Renal pelvis (tissue), 4 donors: Measurements from ENCODE around the gene GYS2. TPM values are rescaled to one million over a fixed set of nuclear protein-coding genes. Genes with fewer than 3 reads are reported as not detected.
A peak's percentile ranks its signal among the peaks of the same experiment; 100 is the strongest.

Experiments
- DNase-seq: peaks from one replicate; pipeline ENCODE4 v3.0.0-alpha.2; 2013
- polyA plus RNA-seq, 3 donors: library from polyadenylated mRNA; unstranded; fragments of 120-200 nt; gene quantifications; one replicate each; pipeline ENCODE4 v1.2.1, GENCODE V29; 2013; ENCODE audit not compliant: insufficient read length in 3 of 3

The GYS2 gene
- polyA plus RNA-seq, 3 donors: 0.08 to 0.11 TPM; not detected in 1

DNA sequence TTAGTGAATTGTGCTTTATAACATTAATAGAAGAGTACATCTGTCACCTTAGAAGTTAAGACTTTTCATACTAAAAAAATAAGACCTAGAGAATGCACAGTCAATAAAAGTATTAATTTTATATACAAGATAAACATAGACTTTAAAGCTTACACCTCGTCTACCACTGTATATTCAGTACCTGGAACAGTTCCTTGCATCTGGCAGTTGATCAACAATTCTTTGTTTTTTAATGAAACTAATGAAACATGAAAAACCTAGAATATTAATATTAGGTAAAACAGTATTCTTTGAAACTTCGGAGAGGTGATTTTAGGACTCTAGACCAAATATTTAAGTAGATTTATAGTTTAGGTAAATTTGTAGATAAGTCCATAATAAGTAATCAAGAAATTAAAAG, 98.8 kb downstream of the GYS2 start:
- no peak for DNase-seq

DNA sequence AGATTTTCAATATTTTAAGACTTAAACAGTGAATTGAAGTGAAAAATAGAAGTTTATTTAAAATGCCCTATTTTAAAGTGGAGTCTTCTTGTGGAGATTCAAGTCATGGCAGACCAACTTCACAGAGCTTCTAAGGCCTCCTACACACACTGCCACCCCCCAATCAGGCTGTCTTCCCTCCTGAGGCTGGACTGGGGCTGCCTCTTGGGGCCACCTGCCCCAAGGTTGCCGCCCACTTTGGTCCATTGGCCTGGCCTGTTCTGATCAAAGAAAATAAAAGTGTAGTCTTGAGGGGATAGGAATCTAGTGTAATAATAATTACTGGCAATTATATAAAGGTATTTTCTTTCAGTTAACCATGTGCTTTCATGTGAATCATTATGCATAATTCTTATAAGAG, 101.8 kb downstream of the GYS2 start:
- no peak for DNase-seq

DNA sequence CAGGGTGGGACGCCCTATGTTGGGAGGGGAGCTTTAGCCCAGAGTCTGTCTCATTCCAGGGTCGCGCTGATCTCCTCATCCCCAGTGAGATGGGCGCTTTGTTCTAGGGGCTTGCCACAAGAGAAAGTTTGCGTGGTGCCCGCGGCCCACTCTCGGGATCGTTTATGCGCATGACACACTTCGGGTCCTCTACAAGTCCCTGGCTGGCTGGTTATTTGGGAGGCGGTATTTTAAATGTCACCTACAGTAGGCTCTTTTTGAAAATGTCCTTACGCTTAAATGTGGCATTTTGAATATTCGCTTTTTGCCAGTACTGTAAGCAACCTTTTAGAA, 102.5 kb downstream of the GYS2 start:
- DNase-seq: peak; percentile 23

- DNase-seq: peak; percentile 98
Measured at GRCh38 chr12:21501258-21502163, 103.1 kb downstream of the GYS2 start, which contains the start of the genes GOLT1B and RECQL. GOLT1B (plus strand) TSS chr12:21501789; CDS start chr12:21501924, 135 bp downstream. RECQL (minus strand) TSS chr12:21501635; CDS start chr12:21499570, 2,065 bp downstream.

DNA sequence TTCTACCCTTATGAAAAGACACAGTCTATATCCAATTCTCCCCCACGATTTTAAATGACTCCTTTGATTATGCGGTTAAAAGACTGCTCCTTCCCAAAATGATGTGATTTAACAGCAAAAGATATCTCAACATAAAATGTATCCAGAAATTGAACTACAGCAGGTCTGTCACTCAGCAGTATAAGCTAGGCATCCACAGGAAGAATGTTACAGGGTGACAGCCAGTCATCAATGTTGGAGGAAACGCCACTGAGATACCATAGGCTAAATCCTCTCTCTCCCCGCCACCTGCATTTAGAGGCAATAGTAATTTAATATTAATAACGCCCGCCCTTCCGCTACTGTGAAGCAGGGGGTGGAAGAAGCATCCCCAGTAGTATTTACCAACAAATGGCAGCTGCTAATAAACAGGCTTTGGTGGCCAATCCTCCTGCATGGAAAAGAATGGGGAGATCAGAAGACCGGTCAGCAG, 103.8 kb downstream of the GYS2 start:
- DNase-seq: no peak

DNA sequence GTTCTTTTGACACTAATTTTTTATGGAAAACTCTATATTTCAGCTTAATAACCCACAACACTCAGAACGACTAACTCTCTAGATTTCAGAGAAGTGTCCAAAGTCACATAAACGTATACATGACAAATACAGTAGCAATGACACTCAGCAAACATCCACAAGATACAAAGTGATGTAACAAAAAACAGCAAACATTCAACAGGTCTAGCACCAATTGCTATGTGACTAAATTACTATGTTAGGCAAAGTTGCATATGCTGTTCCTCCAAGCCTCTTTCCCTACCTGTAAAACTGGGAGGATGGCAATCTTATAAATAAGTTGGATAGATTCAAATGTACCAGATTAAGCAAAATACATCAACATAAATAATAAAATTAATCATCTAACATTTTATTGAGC, 104.9 kb downstream of the GYS2 start:
- no peak for DNase-seq

Other genes with a start within 250 kb of the GYS2 start
- gene IAPP, start 231.9 kb downstream of the GYS2 start, polyA plus RNA-seq: not detected
- gene PYROXD1, start 167.2 kb downstream of the GYS2 start, polyA plus RNA-seq: 10 to 100 TPM; 14.4 to 17.9 (median 17.8) TPM
- gene RECQL, start 103.2 kb downstream of the GYS2 start, polyA plus RNA-seq: 10 to 100 TPM; 27.1 to 29.8 (median 28.3) TPM
- gene GOLT1B, start 103.1 kb downstream of the GYS2 start, polyA plus RNA-seq: 10 to 100 TPM; 32.7 to 39.5 (median 38.4) TPM
- 10 to 100 TPM; 12.7 to 16.6 (median 14.6) TPM for gene SPX, start 78.6 kb downstream of the GYS2 start, polyA plus RNA-seq
- 1,000 to 10,000 TPM; 1,421 to 1,589 (median 1,556) TPM for gene LDHB, start 53.0 kb upstream of the GYS2 start, polyA plus RNA-seq
- gene KCNJ8, start 169.9 kb upstream of the GYS2 start, polyA plus RNA-seq: 10 to 100 TPM; 19.4 to 22.8 (median 20.5) TPM